Endometrium (tissue), 2 donors: ENCODE results near the gene PCDHGB3.
"Not testable (repeated sequence)": the region's sequence is repeated elsewhere in the genome, so short reads cannot be mapped to it uniquely, and the experiment has no call there.

ENCODE experiments used
- FAIRE-seq: peaks from 2 replicates; lab custom pipeline; 2012; peaks lifted over from hg19 to GRCh38; lab: Jason Lieb, UNC
- donor health status: control.
- donor health status: control.

Gene PCDHGB3

DNA sequence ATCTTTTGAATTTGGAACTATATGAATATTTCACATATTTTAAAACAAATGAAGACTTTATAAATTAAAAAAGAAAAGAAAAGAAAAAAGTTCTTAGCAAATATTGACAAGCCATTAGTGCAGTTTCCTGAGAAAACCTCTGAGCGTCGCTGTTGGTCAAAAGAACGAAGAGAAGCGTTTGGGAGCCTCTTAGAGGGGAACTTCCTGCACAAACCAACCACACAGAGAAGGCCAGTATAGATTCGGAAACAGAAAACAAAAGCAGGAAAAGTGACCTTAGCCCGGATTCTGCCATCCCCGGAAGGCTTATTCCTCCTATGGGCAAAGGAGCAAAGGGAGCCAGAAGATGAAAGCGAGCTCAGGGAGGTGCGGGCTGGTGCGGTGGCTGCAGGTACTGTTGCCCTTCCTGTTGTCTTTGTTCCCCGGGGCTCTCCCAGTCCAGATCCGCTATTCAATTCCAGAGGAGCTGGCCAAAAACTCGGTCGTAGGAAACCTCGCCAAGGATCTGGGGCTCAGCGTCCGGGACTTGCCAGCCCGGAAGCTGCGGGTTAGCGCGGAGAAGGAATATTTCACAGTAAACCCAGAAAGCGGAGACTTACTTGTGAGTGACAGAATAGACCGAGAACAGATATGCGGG is 10.1 kb upstream of the PCDHGB3 start, which contains the start of gene PCDHGB2:
PCDHGB2 (plus strand) TSS at position 205 of the 637 bp plus-strand sequence; CDS start at position 347, 142 bp downstream.
- no peak for FAIRE-seq

DNA sequence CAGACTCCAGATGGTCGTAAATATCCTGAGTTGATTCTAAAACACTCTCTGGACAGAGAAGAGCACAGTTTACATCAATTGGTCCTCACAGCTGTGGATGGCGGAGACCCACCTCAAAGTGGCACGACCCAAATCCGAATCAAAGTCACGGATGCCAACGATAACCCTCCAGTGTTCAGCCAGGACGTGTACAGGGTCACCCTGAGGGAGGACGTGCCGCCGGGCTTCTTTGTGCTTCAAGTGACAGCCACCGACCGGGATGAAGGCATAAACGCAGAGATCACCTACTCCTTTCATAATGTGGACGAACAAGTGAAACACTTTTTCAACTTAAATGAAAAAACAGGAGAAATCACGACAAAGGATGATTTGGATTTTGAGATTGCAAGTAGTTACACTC is 9.4 kb upstream of the PCDHGB3 start:
- no peak for FAIRE-seq

DNA sequence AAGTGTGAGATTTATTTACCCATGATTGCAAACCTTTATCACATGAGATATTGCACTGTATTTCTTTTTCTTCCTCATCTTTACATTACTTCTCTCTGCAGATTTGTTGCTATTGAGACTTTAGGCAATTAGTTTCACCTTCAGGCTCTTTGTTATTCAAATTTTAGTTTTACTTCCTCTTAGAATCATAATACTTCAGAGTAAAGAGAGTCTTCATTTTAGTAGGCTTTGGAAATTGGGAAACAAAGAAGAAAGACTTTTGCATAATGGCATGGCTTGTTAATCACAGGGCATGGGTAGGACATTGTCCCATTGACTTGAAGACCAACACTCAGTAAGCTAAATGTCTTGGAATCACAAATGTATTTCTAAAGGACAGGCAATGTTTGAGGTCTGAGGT is 7.3 kb upstream of the PCDHGB3 start:
- no peak for FAIRE-seq

DNA sequence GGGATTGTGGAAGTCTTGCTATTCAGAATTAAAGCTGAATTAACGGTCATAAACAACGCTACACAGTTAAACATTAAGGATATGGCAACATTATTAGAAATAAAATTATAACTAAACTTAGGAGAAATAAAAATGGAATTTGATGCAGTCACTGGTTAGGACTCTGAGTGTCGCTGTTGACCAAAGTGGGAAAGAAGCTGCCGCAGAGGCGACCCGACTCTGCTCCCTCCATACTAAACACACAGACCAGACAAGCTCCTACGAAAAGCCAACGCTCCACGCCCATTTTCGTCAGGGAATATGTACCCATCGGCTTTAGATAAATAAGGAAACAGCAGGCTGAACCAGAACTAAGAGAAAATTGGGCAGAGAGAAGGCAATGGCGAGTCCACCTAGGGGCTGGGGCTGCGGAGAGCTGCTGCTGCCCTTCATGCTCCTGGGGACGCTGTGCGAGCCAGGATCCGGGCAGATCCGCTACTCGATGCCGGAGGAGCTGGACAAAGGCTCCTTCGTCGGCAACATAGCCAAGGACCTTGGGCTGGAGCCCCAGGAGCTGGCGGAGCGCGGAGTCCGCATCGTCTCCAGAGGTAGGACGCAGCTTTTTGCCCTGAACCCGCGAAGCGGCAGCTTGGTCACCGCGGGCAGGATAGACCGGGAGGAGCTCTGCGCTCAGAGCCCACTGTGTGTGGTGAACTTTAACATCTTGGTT is 5.9 kb upstream of the PCDHGB3 start, which contains the start of gene PCDHGA5:
PCDHGA5 (plus strand) TSS at position 211 of the 709 bp plus-strand sequence; CDS start at position 380, 169 bp downstream.
- no peak for FAIRE-seq

DNA sequence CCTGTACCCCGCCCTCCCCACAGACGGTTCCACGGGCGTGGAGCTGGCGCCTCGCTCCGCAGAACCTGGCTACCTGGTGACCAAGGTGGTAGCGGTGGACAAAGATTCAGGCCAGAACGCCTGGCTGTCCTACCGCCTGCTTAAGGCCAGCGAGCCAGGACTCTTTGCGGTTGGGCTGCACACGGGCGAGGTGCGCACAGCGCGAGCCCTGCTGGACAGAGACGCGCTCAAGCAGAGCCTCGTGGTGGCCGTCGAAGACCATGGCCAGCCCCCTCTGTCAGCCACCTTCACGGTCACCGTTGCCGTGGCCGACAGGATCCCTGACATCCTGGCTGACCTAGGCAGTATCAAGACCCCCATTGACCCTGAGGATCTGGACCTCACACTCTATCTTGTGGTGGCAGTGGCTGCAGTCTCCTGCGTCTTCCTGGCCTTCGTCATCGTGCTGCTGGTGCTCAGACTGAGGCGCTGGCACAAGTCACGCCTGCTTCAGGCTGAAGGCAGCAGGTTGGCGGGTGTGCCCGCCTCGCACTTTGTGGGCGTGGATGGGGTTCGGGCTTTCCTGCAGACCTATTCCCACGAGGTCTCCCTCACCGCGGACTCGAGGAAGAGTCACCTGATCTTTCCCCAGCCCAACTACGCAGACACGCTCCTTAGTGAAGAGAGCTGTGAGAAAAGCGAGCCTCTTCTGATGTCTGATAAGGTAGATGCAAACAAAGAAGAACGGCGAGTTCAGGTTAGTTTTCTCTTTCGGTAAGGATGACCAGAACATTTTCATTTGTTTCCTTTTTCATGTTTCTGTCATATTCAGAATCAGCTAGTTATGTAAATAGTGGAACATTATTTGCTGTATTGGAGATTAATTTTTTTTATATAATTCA is 3.8 kb upstream of the PCDHGB3 start:
- no peak for FAIRE-seq

DNA sequence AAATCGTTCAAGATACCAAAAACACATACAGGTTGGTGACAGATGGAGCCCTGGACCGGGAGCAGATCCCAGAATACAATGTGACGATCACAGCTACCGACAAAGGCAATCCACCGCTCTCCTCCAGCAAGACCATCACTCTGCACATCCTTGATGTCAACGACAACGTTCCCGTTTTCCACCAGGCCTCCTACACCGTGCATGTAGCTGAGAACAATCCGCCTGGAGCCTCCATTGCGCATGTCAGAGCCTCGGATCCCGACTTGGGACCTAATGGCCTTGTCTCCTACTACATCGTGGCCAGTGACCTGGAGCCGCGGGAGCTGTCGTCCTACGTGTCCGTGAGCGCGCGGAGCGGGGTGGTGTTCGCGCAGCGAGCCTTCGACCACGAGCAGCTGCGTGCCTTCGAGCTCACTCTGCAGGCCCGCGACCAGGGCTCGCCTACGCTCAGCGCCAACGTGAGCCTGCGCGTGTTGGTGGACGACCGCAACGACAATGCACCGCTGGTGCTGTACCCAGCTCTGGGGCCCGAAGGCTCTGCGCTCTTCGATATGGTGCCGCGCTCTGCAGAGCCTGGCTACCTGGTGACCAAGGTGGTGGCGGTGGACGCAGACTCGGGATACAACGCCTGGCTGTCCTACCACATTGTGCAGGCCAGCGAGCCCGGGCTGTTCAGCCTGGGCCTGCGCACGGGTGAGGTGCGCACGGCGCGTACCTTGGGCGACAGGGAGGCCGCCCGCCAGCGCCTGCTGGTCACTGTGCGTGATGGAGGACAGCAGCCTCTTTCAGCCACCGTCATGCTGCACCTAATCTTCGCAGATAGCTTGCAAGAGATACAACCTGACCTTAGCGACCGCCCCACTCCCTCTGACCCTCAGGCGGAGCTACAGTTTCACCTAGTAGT is 1.8 kb downstream of the PCDHGB3 start:
- FAIRE-seq, result no peak

DNA sequence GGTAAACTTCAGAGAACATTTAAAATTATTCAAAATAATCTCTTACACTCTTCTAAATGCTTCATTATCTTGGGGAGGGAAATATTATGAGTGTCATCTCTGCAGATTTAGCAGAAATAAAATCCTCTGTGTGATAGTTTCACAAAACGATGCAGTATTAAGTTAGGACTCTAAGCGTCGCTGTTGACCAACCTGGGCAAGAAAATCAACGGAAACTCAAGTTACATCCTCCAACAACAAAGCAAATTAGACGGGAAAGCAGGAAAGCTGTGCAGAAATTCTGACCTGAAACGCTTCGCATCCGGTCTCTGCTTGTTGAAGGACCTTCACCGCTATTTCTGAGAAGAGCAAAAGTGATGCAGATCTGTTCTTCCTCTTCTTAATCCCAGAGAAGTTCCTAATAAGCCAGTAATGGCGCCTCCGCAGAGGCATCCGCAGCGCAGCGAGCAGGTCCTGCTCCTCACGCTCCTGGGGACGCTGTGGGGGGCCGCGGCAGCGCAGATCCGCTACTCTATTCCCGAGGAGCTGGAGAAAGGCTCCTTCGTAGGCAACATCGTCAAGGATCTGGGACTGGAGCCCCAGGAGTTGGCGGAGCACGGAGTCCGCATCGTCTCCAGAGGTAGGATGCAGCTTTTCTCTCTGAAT is 3.8 kb downstream of the PCDHGB3 start, which contains the start of gene PCDHGA6:
PCDHGA6 (plus strand) TSS at position 219 of the 645 bp plus-strand sequence; CDS start at position 412, 193 bp downstream.
- no peak for FAIRE-seq

DNA sequence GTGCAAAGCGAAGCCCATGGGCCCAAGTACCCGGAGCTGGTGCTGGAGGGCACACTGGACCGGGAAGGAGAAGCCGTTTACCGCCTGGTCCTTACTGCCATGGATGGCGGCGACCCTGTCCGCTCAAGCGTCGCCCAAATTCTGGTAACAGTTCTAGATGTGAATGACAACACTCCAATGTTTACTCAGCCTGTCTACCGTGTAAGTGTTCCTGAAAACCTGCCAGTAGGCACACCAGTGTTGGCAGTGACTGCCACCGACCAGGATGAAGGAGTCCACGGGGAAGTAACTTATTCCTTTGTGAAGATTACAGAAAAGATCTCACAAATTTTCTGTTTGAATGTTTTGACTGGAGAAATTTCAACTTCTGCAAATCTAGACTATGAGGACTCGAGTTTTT is 4.6 kb downstream of the PCDHGB3 start:
- no peak for FAIRE-seq

DNA sequence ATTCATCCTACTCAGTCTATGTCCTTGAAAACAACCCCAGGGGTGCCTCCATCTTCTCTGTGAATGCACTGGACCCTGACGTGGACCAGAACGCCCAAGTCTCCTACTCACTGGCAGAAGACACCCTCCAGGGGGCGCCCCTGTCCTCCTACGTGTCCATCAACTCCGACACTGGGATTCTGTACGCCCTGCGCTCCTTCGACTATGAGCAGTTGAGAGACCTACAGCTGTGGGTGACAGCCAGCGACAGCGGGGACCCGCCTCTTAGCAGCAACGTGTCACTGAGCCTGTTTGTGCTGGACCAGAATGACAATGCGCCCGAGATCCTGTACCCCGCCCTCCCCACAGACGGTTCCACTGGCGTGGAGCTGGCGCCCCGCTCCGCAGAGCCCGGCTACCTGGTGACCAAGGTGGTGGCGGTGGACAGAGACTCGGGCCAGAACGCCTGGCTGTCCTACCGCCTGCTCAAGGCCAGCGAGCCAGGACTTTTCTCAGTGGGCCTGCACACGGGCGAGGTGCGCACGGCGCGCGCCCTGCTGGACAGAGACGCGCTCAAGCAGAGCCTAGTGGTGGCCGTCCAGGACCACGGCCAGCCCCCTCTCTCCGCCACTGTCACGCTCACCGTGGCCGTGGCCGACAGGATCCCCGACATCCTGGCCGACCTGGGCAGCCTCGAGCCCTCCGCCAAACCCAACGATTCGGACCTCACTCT is 5.6 kb downstream of the PCDHGB3 start:
- not testable (repeated sequence) for FAIRE-seq

DNA sequence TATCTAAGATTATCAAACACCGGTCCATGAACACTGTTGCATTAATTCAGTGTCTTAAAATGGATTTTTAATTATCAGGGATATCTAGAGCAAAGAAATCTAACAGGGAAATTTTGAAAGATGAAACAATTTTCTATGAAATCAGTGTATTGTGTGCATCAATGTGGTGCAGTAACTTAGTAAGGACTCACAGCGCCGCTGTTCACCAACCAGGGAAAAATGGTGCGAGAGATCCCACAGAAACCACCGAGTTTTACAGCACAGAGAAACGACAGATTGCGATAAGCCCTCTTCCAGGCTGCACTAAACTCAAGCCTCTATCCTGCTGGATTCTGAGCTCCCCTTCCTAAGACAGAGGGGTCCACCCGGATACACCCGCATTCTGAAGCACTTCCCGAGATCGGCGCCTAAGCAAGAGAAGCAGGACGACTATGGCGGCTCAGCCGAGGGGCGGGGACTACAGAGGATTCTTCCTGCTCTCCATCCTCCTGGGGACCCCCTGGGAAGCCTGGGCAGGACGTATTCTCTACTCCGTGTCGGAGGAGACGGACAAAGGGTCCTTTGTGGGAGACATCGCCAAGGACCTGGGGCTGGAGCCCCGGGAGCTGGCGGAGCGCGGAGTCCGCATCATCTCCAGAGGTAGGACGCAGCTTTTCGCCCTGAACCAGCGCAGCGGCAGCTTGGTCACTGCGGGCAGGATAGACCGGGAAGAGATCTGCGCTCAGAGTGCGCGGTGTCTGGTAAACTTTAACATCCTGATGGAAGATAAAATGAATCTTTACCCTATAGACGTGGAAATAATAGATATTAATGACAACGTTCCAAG is 12.6 kb downstream of the PCDHGB3 start, which contains the start of gene PCDHGA7:
PCDHGA7 (plus strand) TSS at position 274 of the 826 bp plus-strand sequence; CDS start at position 432, 158 bp downstream.
- FAIRE-seq, result no peak

DNA sequence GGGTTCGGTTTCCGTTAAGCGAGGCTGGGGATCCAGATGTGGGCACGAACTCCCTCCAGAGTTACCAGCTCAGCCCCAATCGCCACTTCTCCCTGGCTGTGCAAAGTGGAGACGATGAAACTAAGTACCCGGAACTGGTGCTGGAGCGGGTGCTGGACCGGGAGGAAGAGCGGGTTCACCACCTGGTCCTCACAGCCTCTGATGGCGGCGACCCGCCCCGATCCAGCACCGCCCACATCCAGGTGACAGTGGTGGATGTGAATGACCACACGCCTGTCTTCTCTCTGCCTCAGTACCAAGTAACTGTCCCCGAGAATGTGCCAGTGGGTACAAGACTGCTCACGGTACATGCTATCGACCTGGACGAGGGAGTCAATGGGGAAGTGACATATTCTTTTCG is 13.3 kb downstream of the PCDHGB3 start:
- no peak for FAIRE-seq

DNA sequence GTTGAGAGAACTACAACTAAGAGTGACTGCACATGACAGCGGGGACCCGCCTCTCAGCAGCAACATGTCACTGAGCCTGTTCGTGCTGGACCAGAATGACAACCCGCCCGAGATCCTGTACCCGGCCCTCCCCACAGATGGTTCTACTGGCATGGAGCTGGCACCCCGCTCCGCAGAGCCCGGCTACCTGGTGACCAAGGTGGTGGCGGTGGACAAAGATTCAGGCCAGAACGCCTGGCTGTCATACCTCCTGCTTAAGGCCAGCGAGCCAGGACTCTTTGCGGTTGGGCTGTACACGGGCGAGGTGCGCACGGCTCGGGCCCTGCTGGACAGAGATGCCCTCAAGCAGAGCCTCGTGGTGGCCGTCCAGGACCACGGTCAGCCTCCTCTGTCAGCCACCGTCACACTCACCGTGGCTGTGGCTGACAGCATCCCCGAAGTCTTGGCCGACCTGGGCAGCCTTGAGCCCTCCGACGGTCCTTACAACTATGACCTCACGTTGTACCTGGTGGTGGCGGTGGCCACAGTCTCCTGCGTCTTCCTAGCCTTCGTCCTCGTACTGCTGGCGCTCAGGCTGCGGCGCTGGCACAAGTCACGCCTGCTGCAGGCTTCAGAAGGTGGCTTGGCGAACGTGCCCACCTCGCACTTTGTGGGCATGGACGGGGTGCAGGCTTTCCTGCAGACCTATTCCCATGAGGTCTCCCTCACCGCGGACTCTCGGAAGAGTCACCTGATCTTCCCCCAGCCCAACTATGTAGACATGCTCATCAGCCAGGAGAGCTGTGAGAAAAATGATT is 14.6 kb downstream of the PCDHGB3 start:
- FAIRE-seq, result no peak

DNA sequence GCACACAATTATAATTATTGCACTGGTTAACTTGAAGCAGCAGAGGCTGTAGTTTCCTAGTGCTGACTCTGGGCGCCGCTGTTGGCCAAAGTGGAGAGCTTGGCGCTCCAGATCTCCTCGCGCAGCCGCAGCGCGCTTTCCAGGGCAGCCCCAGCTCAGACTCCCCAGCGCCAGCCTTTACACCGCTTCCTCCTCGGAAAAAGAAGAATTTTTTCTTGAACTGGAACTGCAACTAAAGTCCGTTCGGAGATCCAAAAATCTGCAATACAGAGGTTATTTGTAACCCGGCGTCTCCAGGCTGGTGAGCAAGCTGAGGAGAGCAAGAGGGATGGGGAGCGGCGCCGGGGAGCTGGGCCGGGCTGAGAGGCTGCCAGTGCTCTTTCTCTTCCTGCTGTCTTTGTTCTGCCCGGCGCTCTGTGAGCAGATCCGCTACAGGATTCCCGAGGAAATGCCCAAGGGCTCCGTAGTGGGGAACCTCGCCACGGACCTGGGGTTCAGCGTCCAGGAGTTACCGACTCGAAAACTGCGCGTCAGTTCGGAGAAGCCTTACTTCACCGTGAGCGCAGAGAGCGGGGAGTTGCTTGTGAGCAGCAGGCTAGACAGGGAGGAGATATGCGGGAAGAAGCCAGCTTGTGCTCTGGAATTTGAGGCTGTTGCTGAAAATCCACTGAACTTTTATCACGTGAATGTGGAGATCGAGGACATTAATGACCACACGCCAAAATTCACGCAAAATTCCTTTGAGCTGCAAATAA is 17.7 kb downstream of the PCDHGB3 start, which contains the start of gene PCDHGB4:
PCDHGB4 (plus strand) TSS at position 142 of the 755 bp plus-strand sequence; CDS start at position 329, 187 bp downstream.
- FAIRE-seq, result not testable (repeated sequence)

DNA sequence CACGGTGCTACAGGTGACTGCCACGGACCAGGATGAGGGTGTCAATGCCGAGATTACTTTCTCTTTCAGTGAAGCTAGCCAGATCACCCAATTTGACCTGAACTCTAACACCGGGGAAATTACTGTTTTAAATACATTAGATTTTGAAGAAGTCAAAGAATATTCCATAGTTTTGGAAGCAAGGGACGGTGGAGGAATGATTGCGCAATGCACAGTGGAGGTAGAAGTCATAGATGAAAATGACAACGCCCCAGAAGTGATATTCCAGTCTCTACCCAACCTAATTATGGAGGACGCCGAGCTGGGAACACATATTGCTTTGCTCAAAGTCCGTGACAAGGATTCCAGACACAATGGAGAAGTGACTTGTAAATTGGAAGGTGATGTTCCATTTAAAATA is 18.6 kb downstream of the PCDHGB3 start:
- FAIRE-seq, result no peak

DNA sequence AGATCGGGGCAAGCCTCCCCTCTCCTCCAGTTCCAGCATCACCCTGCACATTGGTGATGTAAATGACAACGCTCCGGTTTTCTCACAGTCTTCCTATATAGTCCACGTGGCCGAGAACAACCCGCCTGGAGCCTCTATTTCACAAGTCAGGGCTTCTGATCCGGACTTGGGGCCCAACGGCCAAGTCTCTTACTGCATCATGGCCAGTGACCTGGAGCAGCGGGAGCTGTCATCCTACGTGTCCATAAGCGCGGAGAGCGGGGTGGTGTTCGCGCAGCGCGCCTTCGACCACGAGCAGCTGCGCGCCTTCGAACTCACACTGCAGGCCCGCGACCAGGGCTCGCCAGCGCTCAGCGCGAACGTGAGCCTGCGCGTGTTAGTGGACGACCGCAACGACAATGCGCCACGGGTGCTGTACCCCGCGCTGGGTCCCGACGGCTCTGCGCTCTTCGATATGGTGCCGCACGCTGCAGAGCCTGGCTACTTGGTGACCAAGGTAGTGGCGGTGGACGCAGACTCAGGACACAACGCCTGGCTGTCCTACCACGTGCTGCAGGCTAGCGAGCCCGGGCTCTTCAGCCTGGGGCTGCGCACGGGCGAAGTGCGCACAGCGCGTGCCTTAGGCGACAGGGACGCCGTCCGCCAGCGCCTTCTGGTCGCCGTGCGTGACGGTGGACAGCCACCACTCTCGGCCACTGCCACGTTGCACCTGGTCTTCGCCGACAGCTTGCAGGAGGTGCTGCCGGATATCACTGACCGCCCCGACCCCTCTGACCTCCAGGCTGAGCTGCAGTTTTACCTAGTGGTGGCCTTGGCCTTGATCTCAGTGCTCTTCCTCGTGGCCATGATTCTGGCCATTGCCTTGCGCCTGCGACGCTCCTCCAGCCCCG is 19.4 kb downstream of the PCDHGB3 start:
- no peak for FAIRE-seq
